ENCODE data around the gene PRR5.
A peak's percentile ranks its signal among the peaks of the same experiment; 100 is the strongest.
"Not testable (repeated sequence)": the region's sequence is repeated elsewhere in the genome, so short reads cannot be mapped to it uniquely, and the experiment has no call there.

PRR5 gene, protein sequence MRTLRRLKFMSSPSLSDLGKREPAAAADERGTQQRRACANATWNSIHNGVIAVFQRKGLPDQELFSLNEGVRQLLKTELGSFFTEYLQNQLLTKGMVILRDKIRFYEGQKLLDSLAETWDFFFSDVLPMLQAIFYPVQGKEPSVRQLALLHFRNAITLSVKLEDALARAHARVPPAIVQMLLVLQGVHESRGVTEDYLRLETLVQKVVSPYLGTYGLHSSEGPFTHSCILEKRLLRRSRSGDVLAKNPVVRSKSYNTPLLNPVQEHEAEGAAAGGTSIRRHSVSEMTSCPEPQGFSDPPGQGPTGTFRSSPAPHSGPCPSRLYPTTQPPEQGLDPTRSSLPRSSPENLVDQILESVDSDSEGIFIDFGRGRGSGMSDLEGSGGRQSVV

DNA sequence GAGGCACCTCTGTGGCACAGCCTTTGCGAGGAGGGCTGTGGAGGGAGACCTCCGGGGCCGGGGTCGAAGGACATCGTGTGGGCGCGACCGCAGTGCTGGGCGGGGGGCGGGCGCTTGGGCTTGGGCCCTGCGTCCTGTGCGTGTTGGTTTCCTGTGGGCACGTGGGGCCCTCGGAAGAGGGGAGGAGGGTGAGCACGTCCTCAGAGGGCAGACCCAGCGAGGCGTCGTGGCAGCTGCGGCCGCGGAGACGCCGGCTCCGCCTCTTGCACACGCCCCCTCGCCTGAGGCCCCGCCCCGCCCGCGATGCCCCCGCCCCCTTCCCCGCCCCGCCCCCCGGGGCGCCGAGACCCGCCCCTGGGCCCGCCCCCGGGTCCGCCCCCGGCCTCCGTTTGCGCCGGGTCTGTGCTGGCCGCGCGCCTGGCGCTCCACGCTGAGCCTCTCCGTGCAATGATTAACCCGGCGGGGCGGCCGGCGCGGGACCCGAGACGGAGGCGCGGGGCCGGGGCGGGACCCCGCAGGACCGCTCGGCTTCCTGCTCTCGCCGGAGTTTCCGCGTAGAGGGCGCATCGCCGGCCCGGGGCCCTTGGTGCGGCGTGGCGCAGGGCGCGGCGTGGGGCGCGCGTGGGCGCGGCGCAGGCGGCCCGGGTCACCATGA, at the start of gene PRR5:
PRR5 (plus strand) TSS at position 381 of the 655 bp plus-strand sequence; CDS start at position 652, 271 bp downstream.
- peak; percentile 60 to 65 for DNase-seq (ENCODE audit: low read depth in 2 of 2)

DNA sequence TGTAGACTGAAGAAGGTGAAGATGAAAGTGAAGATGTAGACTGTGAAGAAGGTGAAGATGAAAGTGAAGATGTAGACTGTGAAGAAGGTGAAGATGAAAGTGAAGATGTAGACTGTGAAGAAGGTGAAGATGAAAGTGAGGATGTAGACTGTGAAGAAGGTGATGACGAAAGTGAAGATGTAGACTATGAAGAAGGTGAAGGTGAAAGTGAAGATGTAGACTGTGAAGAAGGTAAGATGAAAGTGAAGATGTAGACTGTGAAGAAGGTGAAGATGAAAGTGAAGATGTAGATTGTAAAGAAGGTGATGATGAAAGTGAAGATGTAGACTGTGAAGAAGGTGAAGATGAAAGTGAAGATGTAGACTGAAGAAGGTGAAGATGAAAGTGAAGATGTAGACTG, 49.1 kb upstream of the PRR5 start:
- DNase-seq (ENCODE audit: low read depth in 2 of 2), result not testable (repeated sequence)

DNA sequence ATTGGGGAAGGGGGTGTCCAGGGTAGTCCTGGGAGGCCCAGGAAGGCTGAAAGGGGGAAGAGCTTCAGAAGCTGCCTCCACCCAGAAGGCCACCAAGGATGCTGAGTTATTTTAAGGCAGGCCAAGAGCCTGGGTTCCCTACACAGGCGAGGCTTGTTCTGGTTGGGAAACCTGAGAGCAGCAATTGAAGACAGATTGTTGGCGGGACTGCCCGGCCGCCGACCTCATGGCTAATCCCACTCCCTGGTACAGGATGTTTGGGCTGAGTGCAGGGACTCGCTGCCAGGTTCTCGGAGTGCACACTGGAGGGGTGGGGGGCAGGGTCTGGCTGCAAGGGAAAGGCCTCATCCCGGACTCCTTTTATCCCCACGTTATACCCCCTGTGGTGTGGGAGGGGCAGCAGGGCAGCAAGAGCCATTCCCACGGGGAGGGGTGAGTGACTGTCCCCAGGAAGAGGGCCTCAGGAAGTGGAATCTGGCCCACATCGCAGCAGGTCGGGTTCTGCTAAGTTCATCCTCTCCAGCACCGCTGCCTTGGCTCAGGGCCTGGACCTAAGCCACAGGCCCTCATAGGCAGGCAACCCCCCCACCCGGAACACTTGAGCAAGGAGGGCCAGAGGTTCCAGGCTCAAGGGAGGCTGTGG, 43.6 kb upstream of the PRR5 start:
- no peak for DNase-seq (ENCODE audit: low read depth in 2 of 2)

DNA sequence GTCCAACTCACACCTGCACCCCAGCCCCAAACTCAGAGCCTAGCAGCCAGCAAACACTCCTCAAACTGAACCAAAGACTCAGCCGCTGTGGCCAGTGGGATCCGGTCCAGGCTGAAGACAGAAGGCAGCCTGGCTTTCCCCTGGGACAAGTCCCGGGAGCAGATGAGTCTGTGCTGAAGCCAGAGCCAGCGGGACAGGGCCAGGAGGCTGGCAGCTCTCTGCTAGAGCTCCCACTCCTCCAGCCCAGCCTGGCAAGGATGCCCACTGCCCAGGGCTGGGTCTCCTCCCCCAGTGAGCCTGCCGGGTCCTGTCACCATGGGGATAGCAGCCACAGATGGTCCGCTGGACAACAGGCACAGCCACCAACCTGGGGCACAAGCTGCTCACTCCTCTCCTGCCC, 42.9 kb upstream of the PRR5 start:
- DNase-seq (ENCODE audit: low read depth in 2 of 2), result no peak

DNA sequence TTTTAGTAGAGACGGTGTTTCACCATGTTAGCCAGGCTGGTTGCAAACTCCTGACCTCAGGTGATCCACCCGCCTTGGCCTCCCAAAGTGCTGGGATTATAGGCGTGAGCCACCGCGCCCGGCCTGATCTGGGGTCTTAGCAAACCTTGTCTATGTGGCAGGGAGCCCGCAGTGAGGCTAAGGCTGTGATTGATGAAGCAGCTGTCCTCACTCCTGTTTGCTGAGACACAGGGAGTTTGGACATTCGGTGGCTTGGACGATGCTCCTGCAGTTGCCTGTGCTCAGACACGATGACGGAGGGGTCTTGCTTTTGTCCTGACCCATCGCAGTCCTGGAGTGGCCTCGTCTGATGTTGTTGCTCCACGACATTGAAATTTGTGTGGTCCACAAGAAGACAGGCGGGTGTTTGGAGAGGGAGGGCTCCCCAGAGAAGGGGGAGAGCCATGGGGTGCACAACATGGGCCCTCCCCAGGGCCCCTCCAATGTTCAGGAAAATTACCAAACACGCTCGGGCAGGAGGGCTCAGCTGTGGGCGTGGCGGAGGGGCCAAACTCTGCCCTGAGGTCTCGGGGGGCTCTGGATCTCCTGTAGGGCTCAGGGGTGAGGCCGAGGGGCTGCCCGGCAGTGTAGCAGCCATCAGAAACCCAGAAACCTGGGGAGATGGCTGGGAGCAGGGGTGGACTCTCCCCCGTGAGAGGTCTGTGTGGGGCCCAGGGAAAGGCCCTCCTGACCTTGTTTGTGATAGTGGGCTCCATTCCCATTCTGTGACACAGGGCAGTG, 41.8 kb upstream of the PRR5 start:
- DNase-seq (ENCODE audit: low read depth in 2 of 2), result no peak

DNA sequence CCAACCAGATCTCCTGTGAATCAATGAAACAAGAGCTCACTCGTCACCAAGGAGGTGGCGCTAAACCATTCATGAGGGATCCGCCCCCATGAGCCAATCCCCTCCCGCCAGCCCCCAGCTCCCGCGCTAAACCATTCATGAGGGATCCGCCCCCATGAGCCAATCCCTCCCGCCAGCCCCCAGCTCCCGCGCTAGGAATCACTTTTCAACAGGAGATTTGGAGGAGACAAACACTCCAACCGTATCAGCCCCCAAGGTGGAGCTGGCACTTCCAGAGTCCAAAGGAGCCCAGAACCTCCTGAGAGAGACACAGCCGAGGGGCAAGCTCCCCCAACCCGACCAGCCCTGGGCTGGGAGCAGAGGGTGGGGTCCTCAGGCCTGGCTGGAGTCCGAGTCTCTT, 40.9 kb upstream of the PRR5 start:
- DNase-seq (ENCODE audit: low read depth in 2 of 2), result no peak

DNA sequence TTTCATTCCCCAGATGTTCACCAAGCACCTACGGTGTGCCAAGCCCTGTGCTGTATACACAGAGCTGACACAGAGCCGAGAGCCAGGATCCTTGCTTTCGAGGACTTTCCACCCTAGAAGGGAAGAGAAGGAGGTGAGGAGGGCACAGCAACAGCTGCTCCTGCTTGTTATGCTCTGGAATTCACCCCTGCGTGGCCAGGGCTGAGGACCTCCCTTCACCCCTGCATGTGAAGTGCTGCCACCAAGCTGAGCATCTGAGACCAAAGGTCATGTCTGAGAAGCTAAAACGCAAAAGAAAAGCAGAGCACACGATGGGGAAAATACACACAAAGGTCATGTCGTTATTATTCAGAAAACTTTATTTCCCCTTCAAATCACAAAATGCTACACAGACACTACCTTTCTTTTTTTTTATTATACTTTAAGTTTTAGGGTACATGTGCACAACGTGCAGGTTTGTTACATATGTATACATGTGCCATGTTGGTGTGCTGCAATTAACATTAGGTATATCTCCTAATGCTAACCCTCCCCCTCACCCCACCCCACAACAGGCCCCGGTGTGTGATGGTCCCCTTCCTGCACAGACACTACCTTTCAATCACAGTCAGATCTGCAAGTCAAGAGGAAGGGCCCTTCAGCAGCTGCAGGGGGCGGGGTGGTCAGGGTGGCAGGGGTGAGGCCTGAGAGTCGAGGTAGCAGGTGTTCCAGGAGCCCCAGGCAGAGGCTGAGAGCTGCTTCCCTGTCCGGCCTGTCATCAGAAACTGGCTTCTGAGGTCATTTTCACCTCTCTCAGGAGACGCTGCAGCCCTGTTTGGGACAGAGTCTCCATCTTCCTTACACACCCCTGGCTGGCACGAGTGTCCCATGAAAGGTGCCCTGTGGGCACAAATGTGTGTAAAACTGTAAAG, 40.1 kb upstream of the PRR5 start:
- no peak for DNase-seq (ENCODE audit: low read depth in 2 of 2)

DNA sequence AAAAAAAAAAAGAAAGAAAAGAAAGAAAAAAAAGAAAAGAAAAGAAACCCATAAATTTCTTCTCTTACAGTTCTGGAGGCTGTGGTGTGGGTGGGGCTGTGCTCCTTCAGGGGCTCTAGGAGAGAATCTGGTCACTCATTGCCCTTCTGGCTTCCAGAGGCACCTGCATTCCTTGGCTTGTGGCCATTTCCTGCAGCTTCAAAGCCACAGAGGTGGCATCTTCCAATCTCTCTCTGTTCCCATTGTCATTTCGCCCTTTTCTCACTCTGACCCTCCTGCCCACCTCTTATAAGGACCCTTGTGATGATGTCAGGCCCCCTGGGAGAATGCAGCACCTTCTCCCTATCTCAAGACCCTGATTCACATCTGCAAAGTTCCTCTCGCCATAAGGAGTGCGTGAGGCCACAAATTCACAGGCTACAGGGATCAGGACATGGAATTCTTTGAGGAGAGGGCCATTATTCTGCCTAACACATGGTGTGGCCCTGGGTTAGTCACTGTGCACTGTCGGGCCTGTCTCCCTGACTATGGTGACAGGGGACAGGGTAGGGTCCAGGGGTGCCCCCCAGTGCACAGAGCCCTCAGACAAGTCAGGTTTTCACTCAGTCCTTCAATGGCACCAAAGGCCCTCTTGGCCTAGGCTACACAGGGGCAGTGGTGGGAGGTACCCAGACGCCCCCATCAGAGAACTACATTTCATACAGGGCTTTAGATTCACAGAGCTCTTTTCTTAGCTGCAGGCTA, 38.6 kb upstream of the PRR5 start:
- no peak for DNase-seq (ENCODE audit: low read depth in 2 of 2)

DNA sequence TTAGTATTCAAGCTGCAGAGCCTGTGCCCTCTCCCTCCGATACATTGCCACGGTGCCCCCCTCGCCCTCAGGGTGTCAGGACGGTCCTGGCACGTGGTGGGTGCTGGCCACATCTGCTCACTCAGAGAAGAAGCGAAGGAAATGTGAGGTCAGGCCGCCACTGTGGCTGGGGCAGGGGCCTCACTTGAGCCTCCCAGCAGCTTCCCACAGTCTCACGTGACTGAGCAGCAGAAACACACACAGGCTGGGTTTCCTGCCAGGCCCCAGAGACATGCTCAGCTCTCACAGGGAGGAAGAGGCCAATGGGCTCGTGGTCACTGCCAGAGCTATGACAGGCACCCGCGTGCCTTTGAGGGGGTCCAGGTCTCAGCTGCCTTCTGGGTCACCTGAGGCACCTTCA, 37.9 kb upstream of the PRR5 start:
- peak in 1 of 2 donors; percentile 24 for DNase-seq (ENCODE audit: low read depth in 2 of 2)

DNA sequence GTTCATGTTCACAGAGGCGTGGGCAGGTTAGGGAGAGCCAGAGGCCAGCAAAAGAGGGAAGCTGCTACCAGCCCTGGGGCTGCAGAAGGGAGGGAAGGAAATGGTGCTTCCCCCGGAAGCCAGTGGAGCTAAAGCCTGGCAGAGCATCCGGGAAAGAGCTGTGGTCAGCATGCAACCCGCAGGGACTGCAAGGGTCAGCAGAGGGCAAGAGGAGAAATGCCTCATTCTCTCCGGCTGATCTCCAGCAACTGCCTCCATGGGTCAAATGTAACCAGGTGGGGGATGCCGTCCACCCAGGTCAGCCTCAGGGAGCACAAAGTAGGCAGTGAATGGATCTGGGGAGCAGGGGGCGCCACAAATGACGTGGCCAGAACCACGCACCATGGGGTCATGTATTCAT, 36.9 kb upstream of the PRR5 start:
- no peak for DNase-seq (ENCODE audit: low read depth in 2 of 2)

DNA sequence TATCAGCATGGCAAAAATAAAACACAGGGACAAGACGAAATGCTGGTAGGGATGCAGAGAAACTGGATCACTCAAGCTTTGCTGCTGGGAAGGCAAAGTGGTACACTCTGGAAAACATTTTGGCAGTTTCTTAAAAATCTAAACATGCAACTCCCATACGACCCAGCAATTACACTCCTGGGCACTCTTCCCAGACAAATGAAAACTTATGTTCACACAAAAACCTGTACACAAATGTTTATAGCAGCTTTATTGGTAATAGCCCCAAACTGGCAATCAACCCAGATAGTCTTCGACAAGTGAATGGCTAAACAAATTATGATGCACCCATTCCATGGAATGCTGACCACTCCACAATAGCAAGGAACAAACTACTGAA, 35.8 kb upstream of the PRR5 start:
- no peak for DNase-seq (ENCODE audit: low read depth in 2 of 2)

DNA sequence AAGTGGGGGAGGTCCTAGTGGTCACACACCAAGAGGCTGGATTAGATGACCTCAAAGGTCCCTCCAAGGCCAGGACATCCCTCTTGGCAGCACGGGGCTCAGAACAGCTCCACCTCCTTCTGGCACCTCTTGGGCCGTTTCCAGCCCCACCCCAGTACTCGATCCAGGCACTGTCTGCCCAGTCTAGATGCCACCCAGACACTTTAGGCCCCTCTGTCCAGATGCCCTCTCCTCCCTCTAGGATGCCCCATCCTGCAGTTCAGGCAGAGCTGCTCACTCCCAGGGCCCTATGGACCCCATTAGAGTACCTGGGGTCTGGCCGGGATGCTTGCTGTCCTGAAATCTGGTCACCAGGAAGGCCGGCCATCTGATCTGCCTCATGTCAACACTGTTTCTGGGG, 34.7 kb upstream of the PRR5 start:
- DNase-seq (ENCODE audit: low read depth in 2 of 2), result no peak

DNA sequence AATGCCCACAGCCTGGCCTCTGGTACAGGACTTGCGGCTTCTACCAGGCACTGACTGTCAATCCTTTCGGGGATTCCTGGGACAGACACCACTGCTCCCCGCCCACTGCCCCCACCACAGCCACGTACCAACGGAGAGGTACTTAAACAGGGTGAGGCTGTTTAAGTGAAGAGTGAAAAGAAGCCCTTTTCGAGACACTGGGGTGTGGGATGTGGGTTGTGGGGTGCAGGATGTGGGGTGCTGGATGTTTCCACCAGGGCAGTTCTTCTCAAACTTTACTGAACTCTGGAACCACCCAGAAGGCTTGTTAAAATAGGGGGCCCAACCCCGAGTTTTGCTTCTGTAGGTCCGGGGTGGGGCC, 34.2 kb upstream of the PRR5 start:
- peak; percentile 30 to 32 for DNase-seq (ENCODE audit: low read depth in 2 of 2)

DNA sequence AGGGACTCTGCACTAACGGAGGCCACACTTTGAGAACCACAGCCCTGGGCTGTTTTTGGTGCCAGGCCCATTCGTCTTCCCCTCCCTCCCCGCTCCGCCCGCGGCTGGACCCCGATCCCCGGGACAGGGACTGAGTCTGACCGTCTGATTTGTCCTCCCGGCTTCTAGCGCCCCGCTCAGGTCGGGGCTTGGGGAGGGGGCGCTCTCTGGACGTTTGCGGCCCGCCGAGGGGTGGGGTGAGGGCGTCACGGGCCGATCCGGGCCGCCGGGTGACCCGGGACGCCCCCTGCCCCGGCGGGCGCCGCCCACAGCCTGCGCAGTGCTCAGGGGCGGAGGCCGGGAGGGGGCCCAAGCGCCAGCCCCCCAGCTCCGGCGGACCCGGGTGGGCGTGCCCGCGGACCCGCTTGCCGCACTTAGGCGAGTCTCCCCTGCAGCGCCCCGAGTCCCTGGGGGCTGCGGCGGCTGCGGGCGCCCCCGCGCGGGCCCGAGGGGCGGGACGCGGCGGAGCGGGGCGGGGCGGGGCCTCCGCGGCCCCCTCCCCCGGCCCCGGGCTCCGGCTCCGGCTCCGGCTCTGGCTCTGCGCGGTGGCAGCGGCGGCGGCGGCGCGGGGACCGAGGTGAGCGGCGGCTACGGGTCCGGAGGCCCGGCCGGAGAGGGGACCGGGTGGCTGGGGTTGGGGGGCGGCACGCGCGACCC, 33.7 kb upstream of the PRR5 start:
- no peak for DNase-seq (ENCODE audit: low read depth in 2 of 2)

DNA sequence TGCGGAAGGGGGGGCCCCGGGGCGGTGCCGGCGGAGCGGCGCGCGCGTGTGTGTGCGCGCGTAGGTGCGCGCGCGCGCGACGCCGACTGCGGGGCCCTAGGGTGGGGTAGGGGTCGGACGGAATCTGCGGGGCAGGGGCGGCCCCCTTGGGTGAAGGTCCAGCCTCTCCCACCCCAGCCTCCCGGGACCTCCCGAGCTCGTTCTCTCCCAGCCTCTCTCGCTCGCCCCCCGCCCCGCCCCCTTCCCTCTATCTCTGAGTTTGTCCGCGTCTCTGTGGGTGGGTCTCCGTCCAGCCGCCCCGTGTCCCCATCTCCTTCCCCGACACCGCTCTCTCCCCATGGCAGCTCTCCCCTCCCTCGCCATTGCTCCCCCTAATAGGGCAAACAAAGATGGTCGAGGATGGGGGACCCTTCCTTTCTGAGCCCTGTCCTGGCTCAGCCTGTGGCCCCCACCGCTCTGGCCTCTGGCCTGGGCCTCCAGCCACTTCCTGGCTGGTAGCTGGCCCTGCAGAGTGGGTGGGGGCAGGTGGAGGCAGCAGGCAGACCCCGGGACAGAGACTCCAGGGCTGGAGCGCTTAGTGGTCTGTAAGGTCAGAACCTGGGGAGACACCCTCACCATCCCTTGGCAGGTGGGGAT, 33.0 kb upstream of the PRR5 start:
- DNase-seq (ENCODE audit: low read depth in 2 of 2), result no peak

DNA sequence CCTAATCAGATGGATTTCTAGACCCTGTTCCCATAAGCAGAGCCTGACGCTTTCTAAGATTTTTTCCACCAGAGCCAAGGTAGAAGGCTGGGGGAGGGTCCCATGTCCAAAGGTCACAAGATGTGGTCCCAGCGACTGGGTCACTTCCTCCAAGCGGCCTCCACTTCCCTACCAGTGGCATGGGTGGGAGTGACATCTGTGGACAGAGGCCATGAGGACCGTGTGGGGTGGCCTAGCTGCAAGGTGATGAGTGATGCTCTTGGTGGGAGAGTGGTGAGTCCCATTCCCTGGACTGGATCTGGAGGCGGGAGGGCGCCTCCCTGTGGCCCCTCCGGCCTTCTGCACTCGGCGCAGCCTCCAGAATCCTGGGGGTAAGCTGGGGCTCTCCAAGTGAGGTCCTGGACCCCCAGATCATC, 32.4 kb upstream of the PRR5 start:
- DNase-seq (ENCODE audit: low read depth in 2 of 2), result no peak

DNA sequence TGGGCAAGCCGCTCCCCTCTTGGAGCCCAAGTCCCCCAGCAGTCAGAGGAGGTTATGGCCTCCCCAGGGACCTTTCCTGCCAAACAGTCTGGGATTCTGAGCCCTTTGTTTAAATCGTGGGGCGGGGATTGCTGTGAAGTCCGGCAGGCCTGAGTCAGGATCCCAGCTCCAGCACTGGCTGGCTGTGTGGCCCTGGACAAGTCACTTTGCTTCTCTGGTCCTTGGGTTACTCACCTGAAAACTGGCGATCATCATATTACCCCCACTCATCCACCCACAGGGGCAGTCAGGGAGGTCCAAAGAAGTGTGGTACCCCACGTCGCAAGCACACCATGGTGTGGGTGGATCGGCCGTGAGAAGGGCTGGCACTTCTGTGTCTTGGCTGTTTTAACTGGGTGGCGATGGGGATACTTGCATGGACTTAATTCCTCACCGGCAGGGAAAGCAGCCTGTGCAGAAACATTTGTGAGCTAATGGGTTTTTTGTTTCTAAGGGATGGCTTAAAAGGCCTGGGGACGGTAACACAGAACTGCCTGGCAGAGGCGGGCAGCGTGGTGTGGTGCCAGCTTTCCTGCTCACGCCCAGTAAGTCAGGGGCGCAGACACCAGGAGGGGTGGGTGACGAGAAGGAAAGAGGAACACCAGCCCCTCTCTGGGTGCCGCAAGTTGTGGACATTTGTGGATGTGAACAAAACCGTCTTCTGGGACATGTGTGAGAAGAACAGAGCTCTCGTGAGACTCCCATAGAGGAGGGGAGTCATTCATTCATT, 31.6 kb upstream of the PRR5 start:
- no peak for DNase-seq (ENCODE audit: low read depth in 2 of 2)

DNA sequence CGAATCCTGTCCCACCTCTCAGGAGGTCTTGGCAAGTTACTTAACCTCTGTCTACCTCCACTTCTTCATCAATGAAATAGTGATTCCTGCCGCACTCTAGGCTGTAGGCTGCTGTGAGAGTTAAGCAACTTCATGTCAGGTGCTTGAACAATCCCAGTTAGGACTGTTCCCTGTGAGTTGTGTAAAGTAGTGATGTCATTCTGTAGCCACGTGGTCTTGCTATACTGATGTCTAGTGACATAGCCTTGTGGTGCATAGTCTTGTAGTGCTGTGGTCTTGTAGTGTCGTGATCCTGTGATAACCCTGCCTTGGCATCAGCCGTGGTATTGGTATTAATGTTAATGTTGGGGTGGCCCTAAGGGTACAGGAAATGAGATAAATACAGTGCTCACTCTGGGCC, 30.3 kb upstream of the PRR5 start:
- no peak for DNase-seq (ENCODE audit: low read depth in 2 of 2)

DNA sequence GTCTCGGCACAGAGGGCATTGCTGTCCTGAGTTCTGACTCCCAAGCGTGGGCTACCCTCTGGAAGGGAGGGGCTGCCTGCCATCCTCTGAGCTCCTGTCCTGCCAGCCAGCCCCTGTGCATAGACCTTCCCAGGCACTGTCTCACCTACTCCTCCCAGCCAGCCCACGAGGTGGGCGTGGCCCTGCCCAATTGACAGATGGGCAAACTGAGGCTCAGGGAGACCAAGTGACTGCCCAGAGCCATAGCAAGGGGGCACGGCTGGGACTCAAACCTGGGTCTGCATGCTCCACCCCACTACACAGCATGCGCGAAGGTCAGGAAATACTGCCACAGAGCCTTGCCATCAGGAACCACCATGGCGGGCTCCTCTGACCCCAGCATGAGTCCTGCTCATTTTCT, 29.4 kb upstream of the PRR5 start:
- DNase-seq (ENCODE audit: low read depth in 2 of 2), result no peak

Data from stimulated activated CD8-positive, alpha-beta memory T cell treated with anti-CD3 and anti-CD28 coated beads, Interleukin-7, amount 100 ng/mL, for 1 hour (primary cell).